Psoas muscle (tissue), 8 donors: ENCODE data around the gene THRB. TPM values are rescaled to one million over a fixed set of nuclear protein-coding genes. Genes with fewer than 3 reads are reported as not detected.

Experiments used
- ATAC-seq, 4 donors: fragments of 200-7000 bp; cut with Tn5 transposase; one replicate each; pipeline ENCODE4 v1.9.1; 2020; ENCODE audit warnings: moderate library complexity in 3 of 4, mild to moderate bottlenecking in 2 of 4
- DNase-seq, 2 donors: peaks; one replicate each; pipeline ENCODE4 v3.0.0-alpha.2; 2020
- H3K27ac ChIP-seq: fragments of 200-600 bp; one replicate; pipeline ENCODE4 v1.8.0; 2022
- H3K27me3 ChIP-seq, 3 donors: fragments of 200-600 bp in 1 of 3; one replicate each; pipeline versions ENCODE4 v1.6.1 to v1.8.0; 2013 to 2022; ENCODE audit warnings: low read length in 2 of 3, mild to moderate bottlenecking in 2 of 3, moderate library complexity in 1 of 3; ENCODE audit not compliant: insufficient read depth in 3 of 3
- H3K36me3 ChIP-seq, 2 donors: fragments of 200-600 bp in 1 of 2; one replicate each; pipeline versions ENCODE4 v1.6.1 to v1.8.0; 2013 to 2022; ENCODE audit warnings: low read depth in 1 of 2, mild to moderate bottlenecking in 1 of 2, moderate library complexity in 1 of 2; ENCODE audit not compliant: insufficient read depth in 1 of 2
- H3K4me1 ChIP-seq: fragments of 200-600 bp; one replicate; pipeline ENCODE4 v1.8.0; 2022
- H3K4me3 ChIP-seq: fragments of 200-600 bp; one replicate; pipeline ENCODE4 v1.8.0; 2022; ENCODE audit warnings: mild to moderate bottlenecking
- H3K9me3 ChIP-seq: fragments of 200-600 bp; one replicate; pipeline ENCODE4 v1.8.0; 2022
- WGBS, 3 donors: extraction: QIAGEN DNeasy Blood & Tissue Kit; methylation state at CpG; one replicate each; pipeline versions ENCODE4 v1.1.6 to v1.1.7; 2013; 5-methylcytosine and 5-hydroxymethylcytosine counted together
- intact Hi-C, 2 donors: fragments of 100-400 bp; cut with DNase I; formaldehyde crosslinking; loops; one replicate each; pipeline versions ENCODE4 v1.11.0 to v1.14.2; 2022
- polyA plus RNA-seq, 3 donors: library from polyadenylated mRNA; stranded (reverse); fragments of 200-250 nt; gene quantifications; one replicate each; pipeline ENCODE4 v1.2.3, GENCODE V29; 2013
- total RNA-seq, 4 donors: library from RNA; stranded (reverse); fragmentation: NEBNext Ultra II Directional in 2 of 4; extraction: Animal tissue kit (Norgen Biotek cat#: 25700) in 2 of 4; gene quantifications; one replicate each; pipeline versions ENCODE4 v1.2.1 to v1.2.4, GENCODE V29; 2021 to 2023
- TF ChIP-seq, protein P1 (sequence below): fragments of 200-600 bp; IDR thresholded peaks from one replicate; pipeline ENCODE4 v1.8.0; 2022; ENCODE audit warnings: antibody characterized with exemption
- donor health status: healthy with polysubstance abuse.
- donor health status: DM: no; HTN: no; CAD: no; lungs with moderate emphysema.
- donor health status: Bipolar disorder and iron deficiency.
- donor health status: healthy.
- donor health status: DM: yes; HTN: yes; CAD: no.
- donor health status: DM: no; HTN: no; CAD: no.
- donor health status: DM: no; HTN: no; CAD: no.
- donor health status: DM: yes; HTN: yes; CAD: no.

Gene THRB
- total and polyA plus RNA-seq, 7 donors = 11.5 to 38.6 (median 31.4) TPM

DNA sequence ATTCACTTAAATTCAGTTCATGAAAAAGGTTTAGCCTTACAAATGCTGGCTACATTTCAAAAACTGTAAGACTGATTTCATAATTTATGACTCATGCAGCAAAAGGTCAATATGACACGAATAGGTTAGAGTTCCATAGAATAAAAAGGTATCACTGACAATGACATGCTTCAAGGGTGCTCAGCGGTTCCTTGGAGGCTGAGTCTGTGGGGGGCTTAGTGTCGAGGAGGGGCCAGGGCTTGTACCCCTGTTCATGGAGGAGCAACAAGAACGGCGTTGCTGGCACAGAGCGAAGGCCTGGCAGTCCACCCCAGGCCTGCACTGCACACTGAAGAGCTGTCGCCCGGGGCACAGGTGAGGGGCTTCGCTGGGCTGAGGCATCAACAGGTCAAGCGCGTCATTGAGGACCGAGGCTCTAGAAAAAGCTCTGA lies 375.3 kb downstream of the THRB start:
- no peak overlapping the region for H3K4me3 ChIP-seq
- no peaks in the 10 kb centered on the region for H3K9me3 ChIP-seq
- no peak for DNase-seq
- peak; percentile 68 to 82 (median 77) for ATAC-seq
- H3K27me3 ChIP-seq = no peaks in the 10 kb centered on the region
- intact Hi-C loops = no loop called here
- H3K27ac ChIP-seq = peak overlapping the region; percentile 62
- TF ChIP-seq, protein P1, sequence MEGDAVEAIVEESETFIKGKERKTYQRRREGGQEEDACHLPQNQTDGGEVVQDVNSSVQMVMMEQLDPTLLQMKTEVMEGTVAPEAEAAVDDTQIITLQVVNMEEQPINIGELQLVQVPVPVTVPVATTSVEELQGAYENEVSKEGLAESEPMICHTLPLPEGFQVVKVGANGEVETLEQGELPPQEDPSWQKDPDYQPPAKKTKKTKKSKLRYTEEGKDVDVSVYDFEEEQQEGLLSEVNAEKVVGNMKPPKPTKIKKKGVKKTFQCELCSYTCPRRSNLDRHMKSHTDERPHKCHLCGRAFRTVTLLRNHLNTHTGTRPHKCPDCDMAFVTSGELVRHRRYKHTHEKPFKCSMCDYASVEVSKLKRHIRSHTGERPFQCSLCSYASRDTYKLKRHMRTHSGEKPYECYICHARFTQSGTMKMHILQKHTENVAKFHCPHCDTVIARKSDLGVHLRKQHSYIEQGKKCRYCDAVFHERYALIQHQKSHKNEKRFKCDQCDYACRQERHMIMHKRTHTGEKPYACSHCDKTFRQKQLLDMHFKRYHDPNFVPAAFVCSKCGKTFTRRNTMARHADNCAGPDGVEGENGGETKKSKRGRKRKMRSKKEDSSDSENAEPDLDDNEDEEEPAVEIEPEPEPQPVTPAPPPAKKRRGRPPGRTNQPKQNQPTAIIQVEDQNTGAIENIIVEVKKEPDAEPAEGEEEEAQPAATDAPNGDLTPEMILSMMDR = no peak
- 65 to 74% (median 66%) methylated on average over 12 of the region's 12 CpGs for WGBS, 3 donors
- peaks cover 16% of the 10 kb centered on the region for H3K4me1 ChIP-seq
- peaks cover 0 to 5% of the 10 kb centered on the region in 2 donors for H3K36me3 ChIP-seq

DNA sequence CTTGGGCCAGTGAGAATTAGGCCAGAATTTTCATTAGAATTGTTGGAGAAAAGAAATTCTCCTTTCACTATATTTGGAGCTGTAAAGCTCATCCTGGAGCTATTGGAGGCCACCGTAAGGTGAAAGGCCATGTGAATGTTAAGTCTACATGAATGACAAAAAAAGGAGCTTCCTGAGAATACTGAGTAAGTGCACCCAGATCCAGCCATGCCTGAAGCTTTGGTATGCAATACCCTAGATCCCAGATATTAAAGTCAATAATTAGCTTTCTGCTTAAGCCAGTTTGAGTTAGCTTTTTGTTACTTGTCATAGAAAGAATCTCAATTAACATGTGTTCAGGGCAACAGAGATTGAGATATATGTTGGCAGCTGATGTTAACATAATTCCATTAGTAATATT lies 377.1 kb downstream of the THRB start:
- intact Hi-C loops = no loop called here

DNA sequence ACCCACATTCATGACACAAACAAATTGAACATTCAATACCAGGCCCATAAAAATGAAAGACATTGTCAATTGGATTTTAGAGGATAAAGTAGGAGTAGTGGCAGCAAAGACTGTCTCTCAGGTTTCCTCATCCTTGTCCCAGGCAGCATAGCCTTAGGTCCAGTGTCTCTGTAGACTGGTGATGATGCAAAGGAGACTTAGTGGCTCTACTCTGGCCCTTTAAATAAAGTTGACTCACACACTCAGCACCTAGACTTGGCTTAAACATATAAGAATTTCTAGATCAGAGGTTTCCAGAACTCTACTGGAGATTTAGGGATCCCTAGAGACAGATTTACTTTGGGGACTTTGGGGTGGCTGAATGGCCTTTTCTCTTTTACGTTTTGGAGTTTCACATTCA lies 382.9 kb downstream of the THRB start:
- WGBS, 3 donors = 61 to 72% (median 61%) methylated on average over 1 of the region's 1 CpG
- DNase-seq (no peak), ATAC-seq (peak; percentile 51 to 83 (median 64))
- TF ChIP-seq, protein P1 = no peak
- H3K9me3 ChIP-seq = no peaks in the 10 kb centered on the region
- H3K4me1 ChIP-seq = no peaks in the 10 kb centered on the region
- no peaks in the 10 kb centered on the region for H3K27me3 ChIP-seq
- intact Hi-C loops = no loop called here
- no peak overlapping the region for H3K27ac ChIP-seq
- H3K4me3 ChIP-seq = no peak overlapping the region
- H3K36me3 ChIP-seq = no peaks in the 10 kb centered on the region

More for the DNA sequence above, 377.1 kb downstream of the THRB start:
- peaks cover 0 to under 1% of the 10 kb centered on the region in 2 donors for H3K36me3 ChIP-seq
- peaks cover 16% of the 10 kb centered on the region for H3K4me1 ChIP-seq
- DNase-seq (no peak), ATAC-seq (no peak)
- H3K27me3 ChIP-seq = no peaks in the 10 kb centered on the region
- TF ChIP-seq, protein P1 = no peak
- WGBS, 3 donors = 97 to 100% (median 99%) methylated on average over 1 of the region's 1 CpG
- H3K4me3 ChIP-seq = no peak overlapping the region
- H3K9me3 ChIP-seq = no peaks in the 10 kb centered on the region
- no peak overlapping the region for H3K27ac ChIP-seq

DNA sequence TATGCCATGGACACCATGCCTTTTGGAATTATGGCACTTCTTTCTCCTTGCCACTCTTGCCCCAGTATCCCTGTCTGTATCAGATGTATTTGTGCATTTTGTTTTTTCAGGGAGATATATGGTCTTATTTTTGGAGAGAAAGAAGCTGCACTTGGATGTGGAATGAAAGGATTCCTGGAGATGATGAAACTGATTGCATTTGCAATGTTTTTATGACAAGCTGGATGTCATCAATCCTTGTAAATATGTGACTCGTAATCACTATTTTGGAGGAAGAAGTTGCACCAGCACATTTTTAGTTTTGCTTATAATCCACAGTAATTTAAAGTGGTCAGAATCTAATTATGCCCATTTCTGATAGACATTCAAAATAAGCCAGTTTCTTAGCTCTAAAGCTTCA lies 384.6 kb downstream of the THRB start:
- H3K9me3 ChIP-seq = no peaks in the 10 kb centered on the region
- intact Hi-C loops = no loop called here
- 63 to 65% (median 64%) methylated on average over 1 of the region's 1 CpG for WGBS, 3 donors
- DNase-seq (no peak), ATAC-seq (no peak)
- TF ChIP-seq, protein P1 = no peak
- H3K27me3 ChIP-seq = no peaks in the 10 kb centered on the region
- no peaks in the 10 kb centered on the region for H3K36me3 ChIP-seq
- H3K4me1 ChIP-seq = no peaks in the 10 kb centered on the region
- H3K27ac ChIP-seq = no peak overlapping the region
- no peak overlapping the region for H3K4me3 ChIP-seq

DNA sequence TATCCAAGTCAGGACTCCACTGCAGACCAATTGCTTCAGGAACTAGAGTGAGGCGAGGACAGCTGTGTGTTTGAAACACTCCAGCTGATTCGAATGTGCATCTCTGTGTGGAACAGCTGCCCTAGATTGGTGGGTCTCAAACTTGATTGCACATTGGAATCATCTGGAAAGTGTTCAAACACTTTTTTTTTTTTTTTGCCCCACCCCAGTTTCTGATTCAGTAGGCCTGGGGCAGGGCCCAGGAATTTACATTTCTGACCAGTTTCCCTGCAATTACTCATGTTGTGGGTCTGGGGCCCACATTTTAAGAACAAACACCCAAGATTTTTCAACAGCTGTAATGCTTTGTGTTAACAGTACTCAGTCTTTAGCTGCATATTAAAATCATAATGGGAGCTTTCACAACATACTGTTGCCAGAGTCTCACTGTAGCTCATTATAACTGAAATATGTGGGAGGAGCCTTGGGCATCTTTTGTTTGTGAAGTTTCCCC lies 392.9 kb downstream of the THRB start:
- DNase-seq = no peak
- no peak overlapping the region for H3K27ac ChIP-seq
- WGBS, 3 donors = 63 to 75% (median 65%) methylated on average over 2 of the region's 2 CpGs

More for the DNA sequence above, 392.9 kb downstream of the THRB start:
- H3K36me3 ChIP-seq = no peaks in the 10 kb centered on the region
- no peaks in the 10 kb centered on the region for H3K4me1 ChIP-seq
- H3K9me3 ChIP-seq = no peaks in the 10 kb centered on the region
- intact Hi-C loops = loop anchor here (5.0 to 10.0 kb wide), 2 partner anchors 87 to 99 kb away; no protein-coding TSS in a partner anchor
- no peaks in the 10 kb centered on the region for H3K27me3 ChIP-seq
- ATAC-seq = no peak
- TF ChIP-seq, protein P1 = no peak
- no peak overlapping the region for H3K4me3 ChIP-seq
